Mononuclear cell (primary cell): ENCODE measurements around the gene RIPOR2. TPM values are rescaled to one million over a fixed set of nuclear protein-coding genes. Genes with fewer than 3 reads are reported as not detected.

Source experiments
- H3K27me3 ChIP-seq: 2 replicates; pipeline ENCODE4 v1.6.0; 2011; ENCODE audit warnings: low read length, control low read depth; ENCODE audit not compliant: insufficient read depth
- H3K4me1 ChIP-seq: 2 replicates; pipeline ENCODE4 v1.5.1; 2011; ENCODE audit warnings: mild to moderate bottlenecking, low read length, control low read depth; ENCODE audit not compliant: insufficient read depth
- H3K4me3 ChIP-seq: 2 replicates; pipeline ENCODE4 v1.5.1; 2011; ENCODE audit warnings: mild to moderate bottlenecking, low read length, moderate library complexity
- H3K9me3 ChIP-seq: 2 replicates; pipeline ENCODE4 v1.5.1; 2011; ENCODE audit warnings: low read depth, mild to moderate bottlenecking, control low read depth, low read length
- total RNA-seq: library from RNA; depleted of rRNA; stranded (reverse); fragments of >200 nt; gene quantifications from one replicate; pipeline ENCODE4 v1.2.3, GENCODE V29; 2012

The RIPOR2 gene
- total RNA-seq, 1 donor, result 128 TPM

GRCh38 chr6:24868765-24869164 is 67.0 kb downstream of the RIPOR2 start:
- H3K4me1 ChIP-seq, result peaks cover 35% of the 10 kb centered on the region
- no peaks in the 10 kb centered on the region for H3K27me3 ChIP-seq
- H3K9me3 ChIP-seq, result no peaks in the 10 kb centered on the region
- no peak overlapping the region for H3K4me3 ChIP-seq

GRCh38 chr6:24867104-24867703 is 68.6 kb downstream of the RIPOR2 start:
- peaks cover 45% of the 10 kb centered on the region for H3K4me1 ChIP-seq
- H3K9me3 ChIP-seq, result no peaks in the 10 kb centered on the region
- H3K27me3 ChIP-seq, result no peaks in the 10 kb centered on the region
- no peak overlapping the region for H3K4me3 ChIP-seq

- Histone ChIP-seq H3K27me3 (no peaks in the 10 kb centered on the region), H3K9me3 (no peaks in the 10 kb centered on the region), H3K4me3 (no peak overlapping the region), H3K4me1 (peaks cover 61% of the 10 kb centered on the region)
Observed at GRCh38 chr6:24865161-24865560, 70.6 kb downstream of the RIPOR2 start.

DNA sequence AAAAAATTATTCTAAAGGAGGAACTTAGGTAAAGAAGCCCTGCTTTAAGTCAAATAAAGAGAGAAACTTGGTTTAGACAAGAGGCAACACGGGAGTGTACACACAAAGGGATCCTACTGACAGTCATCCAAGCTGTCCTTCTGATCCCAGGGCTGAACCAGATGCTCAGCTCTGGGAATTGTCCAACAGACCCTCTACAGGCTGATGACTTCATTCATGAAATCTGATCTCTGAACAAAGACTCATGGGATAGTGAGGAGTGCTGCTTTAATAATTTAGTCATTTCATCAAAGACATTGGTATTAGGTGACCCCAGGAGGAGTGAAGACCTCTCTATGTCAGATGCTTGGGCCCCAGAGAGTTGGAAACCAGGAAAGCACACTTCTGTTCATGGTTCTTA is 71.4 kb downstream of the RIPOR2 start:
- Histone ChIP-seq H3K9me3 (no peaks in the 10 kb centered on the region), H3K4me1 (peaks cover 69% of the 10 kb centered on the region), H3K4me3 (no peak overlapping the region), H3K27me3 (no peaks in the 10 kb centered on the region)

DNA sequence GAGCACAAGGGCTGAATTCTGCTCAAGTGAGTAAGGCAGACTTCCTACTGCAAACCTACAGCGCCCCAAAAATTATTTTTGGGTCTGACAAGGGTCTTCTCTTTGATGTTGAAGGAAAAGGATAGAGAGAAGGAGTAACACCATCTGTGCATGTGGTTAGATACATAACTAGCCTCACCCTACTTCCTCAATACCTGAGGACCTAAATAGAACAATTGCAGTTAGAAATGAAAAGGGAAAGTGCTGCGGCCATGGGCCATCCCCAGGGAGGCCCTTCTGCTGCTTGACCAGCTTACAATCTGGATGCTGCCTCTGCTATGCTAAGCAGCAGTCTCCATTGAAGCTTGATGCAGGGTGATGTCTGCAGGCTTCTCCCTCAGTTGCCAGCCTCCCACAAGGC is 73.8 kb downstream of the RIPOR2 start:
- no peaks in the 10 kb centered on the region for H3K9me3 ChIP-seq
- no peaks in the 10 kb centered on the region for H3K27me3 ChIP-seq
- peaks cover 80% of the 10 kb centered on the region for H3K4me1 ChIP-seq
- H3K4me3 ChIP-seq, result no peak overlapping the region

DNA sequence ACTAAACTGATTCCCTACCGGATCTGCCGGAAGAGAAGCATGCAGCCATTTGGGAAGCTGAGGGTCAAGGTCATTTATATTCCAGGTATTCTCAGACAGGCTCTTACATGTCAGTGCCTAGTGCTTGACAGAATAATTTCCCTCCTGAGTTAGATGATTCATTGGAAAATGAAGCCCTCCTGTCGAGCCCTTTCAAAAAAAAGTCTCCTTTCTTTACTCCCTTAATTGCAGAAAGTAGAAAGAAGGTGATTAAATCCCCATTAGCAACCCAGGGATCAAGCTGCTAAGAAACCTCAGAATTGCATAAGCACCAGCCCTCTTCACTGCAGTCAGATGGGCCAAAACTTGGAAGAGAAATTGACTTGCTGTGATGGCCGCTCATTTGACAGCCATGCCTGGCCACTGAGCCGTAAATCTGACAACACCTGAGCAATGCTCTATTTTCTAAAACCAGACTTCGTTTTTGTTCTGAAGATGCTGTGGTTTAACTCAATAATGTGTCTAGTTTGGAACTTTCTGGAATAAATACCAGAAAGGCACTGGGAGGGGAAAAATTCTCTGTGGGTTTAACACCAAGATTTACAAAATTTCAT is 76.1 kb downstream of the RIPOR2 start:
- H3K9me3 ChIP-seq, result no peaks in the 10 kb centered on the region
- no peak overlapping the region for H3K4me3 ChIP-seq
- H3K4me1 ChIP-seq, result peaks cover 87% of the 10 kb centered on the region
- H3K27me3 ChIP-seq, result no peaks in the 10 kb centered on the region

- no peaks in the 10 kb centered on the region for H3K27me3 ChIP-seq
- H3K4me1 ChIP-seq, result peaks cover 81% of the 10 kb centered on the region
Observed at GRCh38 chr6:24859132-24859531, 76.6 kb downstream of the RIPOR2 start.

DNA sequence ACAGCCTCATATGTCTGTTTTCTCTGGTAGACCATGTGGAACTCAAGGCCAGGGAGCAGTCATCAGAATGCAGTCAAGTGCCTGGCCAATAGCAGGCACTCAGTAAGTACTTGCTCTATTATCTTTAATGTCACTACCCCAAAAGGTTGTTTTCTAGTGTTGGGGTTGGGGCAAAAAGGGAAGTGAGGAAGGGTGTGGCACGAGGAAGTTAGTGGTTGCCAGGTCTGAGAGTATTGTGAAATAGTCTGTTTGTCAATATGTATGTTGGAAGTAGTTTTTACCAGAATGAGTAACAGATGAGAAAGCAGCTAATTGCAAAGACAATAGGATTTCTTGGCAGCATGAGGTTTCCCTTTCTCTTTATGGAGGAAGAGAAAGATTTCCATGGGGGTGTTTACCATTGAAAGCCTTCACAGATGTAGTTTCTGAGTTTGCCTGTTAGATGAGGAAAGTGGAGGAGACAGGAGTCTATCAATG is 77.5 kb downstream of the RIPOR2 start:
- Histone ChIP-seq H3K27me3 (no peaks in the 10 kb centered on the region), H3K4me1 (peaks cover 74% of the 10 kb centered on the region), H3K4me3 (no peak overlapping the region), H3K9me3 (no peaks in the 10 kb centered on the region)

More at GRCh38 chr6:24859132-24859531, 76.6 kb downstream of the RIPOR2 start:
- Histone ChIP-seq H3K4me3 (no peak overlapping the region), H3K9me3 (no peaks in the 10 kb centered on the region)

- H3K4me1 ChIP-seq, result peaks cover 63% of the 10 kb centered on the region
- no peaks in the 10 kb centered on the region for H3K27me3 ChIP-seq
- H3K9me3 ChIP-seq, result no peaks in the 10 kb centered on the region
- H3K4me3 ChIP-seq, result no peak overlapping the region
Observed at GRCh38 chr6:24856901-24857670, 78.7 kb downstream of the RIPOR2 start.

GRCh38 chr6:24856246-24856599 is 79.5 kb downstream of the RIPOR2 start:
- H3K4me3 ChIP-seq, result no peak overlapping the region

DNA sequence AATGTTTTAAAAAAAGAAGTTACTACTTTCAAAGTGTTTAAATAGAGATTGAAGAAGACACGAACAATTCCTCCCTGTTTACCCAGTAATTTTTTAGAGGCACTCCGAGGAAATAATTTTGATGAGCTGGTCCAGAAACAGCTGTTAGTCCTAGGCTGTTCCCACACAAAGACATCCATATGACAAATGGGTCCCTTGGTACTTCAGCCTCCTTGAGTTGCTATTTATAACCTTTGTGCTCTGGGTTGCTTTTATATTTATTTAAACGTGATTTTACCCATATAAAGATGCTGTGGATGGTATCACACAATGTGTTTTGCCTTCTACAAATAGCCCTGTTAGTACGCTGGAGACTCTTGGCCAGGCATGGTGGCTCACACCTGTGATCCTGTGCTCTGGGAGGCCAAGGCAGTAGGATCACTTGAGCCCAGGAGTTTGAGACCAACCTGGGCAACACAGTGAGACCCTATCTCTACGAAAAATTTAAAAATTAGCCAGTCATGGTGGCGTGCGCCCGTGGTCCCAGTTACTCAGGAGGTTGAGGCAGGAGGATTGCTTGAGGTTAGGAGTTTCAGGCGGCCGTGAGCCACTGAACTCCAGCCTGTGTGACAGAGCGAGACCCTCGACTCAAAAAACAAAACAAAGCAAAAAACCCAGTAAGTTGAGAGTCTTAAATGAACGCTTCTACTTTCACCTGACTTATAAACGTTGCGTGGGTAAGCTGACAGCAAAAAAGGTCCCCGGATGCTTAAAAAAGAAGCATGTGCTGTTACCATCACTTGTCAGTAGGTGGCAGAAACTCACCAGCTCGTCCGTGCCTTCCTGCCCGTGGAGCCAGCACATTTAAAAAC is 80.1 kb downstream of the RIPOR2 start:
- Histone ChIP-seq H3K9me3 (no peaks in the 10 kb centered on the region), H3K4me1 (peaks cover 53% of the 10 kb centered on the region), H3K27me3 (no peaks in the 10 kb centered on the region), H3K4me3 (no peak overlapping the region)

More at GRCh38 chr6:24856246-24856599, 79.5 kb downstream of the RIPOR2 start:
- no peaks in the 10 kb centered on the region for H3K9me3 ChIP-seq
- no peaks in the 10 kb centered on the region for H3K27me3 ChIP-seq
- peaks cover 58% of the 10 kb centered on the region for H3K4me1 ChIP-seq

DNA sequence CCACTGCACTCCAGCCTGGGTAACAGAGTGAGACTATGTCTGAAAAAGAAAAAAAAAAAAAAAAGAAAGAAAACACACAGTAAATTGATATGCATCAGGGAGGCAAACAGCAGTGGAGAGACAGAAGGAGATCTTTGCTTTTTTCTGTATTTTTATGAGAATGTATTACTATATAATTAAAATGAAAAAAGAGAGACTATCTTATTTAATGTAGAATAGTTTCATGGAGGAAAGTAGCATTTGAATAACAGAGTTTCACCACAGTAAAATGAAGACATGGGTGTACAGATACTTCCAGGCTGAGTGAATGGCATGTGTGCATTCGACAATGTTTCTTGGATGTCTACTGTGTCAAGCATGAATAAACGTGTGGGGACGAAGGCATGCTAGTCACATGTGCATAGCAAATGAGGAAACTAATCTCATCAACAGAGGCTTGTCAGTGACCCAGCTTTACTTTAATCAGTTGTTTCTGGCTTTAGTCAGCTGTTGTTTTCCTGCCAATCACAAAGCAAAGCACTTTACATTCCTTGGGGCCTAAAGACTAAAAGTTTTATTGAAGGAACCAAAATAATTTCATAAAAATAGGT is 81.6 kb downstream of the RIPOR2 start:
- no peak overlapping the region for H3K4me3 ChIP-seq
- H3K27me3 ChIP-seq, result no peaks in the 10 kb centered on the region
- H3K9me3 ChIP-seq, result no peaks in the 10 kb centered on the region
- H3K4me1 ChIP-seq, result peaks cover 38% of the 10 kb centered on the region

DNA sequence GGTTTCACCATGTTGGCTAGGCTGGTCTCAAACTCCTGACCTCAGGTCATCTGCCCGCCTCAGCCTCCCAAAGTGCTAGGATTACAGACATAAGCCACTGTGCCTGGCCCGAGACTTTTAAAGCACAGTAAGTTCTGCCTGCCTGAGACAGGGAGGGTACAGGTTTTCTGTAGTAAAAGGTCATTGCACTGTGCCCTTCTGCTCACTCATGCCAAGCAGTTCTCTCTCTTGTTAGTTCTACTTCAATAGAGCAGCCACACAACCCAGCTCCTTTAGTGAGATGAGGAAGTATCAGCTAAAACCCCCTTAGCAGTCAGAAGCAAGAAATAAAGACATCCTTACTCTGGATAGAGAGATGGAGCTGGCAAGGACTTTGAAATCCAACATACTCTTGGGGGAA is 84.7 kb downstream of the RIPOR2 start:
- H3K27me3 ChIP-seq, result no peaks in the 10 kb centered on the region

DNA sequence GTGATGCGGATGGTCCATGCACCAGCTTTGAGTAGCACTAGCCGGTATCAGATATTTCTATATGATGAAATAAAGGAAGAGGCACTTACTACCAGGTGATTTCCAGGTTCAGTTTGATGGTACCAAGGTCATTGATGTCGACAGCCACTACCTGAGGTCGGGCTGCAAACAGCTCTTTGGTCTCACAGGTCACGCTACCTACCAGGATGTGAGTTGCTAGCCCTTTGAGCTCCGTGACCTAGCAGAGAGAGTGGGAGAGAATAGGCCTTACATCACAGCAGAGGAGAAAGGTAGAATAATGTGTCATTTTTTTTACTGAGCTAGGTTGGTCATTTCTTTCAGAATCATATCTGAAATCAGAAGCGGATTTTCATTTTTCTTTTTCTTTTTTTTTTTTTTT is 86.0 kb downstream of the RIPOR2 start:
- no peaks in the 10 kb centered on the region for H3K27me3 ChIP-seq
- no peak overlapping the region for H3K4me3 ChIP-seq
- H3K9me3 ChIP-seq, result no peaks in the 10 kb centered on the region
- peaks cover 5% of the 10 kb centered on the region for H3K4me1 ChIP-seq

More for the DNA sequence above, 84.7 kb downstream of the RIPOR2 start:
- Histone ChIP-seq H3K9me3 (no peaks in the 10 kb centered on the region), H3K4me1 (peaks cover 8% of the 10 kb centered on the region), H3K4me3 (no peak overlapping the region)
